ENCODE measurements around the gene SLC24A3.

The SLC24A3 gene

GRCh38 chr20:19473216-19473921 is 260.9 kb downstream of the SLC24A3 start:
- DNase-seq = no peak

- no peak for DNase-seq
Measured at GRCh38 chr20:19473922-19474286, 261.5 kb downstream of the SLC24A3 start.

DNA sequence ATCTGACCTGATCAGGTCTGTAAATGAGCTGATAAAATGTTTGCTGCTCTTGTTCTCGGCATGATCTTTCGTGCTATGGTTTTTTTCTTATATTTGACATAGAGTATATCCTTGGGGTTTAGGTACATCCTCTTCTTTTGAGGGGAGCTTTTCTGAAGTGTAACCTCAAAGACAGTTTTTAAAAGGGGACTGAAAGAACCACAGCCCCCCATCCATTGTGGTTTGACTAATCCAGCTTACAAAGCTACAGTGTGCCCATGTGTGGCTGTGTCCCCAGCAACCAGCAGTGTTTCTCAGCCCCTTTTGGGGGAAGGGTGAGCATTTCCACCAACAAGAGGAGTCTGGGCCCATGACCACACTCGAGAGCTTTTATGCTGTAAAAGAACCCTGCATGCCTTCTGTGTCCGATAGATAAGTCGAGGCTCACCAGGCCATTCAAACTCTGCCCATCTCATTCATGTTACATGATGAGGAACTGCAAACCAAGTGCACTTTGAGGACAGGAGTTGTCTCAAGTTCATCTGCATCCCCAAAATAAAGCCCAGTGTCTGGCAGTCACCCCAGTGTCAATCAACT is 266.0 kb downstream of the SLC24A3 start:
- no peak for DNase-seq

DNA sequence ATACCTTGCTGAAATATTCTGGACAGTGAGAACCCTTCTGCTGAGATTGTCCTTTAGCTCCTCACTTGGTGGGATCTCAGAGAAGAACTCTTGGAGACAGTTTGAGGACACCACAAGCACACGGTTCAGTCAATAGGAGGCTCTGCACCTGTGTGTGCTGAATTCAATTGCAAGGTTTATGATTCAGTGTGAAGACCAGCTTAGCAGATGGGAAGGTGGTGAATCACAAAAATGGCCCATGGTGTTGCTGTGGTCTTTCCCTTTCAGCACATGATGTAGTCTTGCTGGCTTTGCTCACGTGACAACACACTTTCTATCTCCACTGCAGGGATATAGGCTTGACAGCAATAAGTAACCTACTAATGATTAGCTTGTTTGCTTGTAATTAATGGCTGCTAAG is 270.3 kb downstream of the SLC24A3 start:
- no peak for DNase-seq

GRCh38 chr20:19483309-19483708 is 270.9 kb downstream of the SLC24A3 start:
- no peak for DNase-seq

- DNase-seq = no peak
Measured at GRCh38 chr20:19486446-19486845, 274.0 kb downstream of the SLC24A3 start.

GRCh38 chr20:19487420-19487819 is 275.0 kb downstream of the SLC24A3 start:
- no peak for DNase-seq

DNA sequence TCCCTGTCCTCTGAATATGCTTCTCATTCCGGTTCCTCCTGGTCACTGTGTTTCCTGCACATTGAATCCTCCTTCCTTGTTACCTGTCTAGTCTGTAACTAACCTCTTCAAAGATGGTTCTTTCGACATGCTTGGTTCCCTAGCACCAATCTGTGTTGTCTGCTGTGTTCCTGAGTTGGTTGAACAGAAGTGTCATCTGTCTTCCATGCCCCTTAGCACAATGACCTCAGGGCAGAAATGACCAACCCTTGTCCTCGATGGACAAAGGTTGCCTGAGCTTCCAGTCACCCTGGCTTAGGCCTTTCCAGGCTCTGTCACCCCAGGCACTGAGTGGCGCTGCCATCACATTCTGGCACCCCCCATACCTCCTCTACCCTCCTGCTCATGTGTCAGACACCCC is 278.8 kb downstream of the SLC24A3 start:
- no peak for DNase-seq

DNA sequence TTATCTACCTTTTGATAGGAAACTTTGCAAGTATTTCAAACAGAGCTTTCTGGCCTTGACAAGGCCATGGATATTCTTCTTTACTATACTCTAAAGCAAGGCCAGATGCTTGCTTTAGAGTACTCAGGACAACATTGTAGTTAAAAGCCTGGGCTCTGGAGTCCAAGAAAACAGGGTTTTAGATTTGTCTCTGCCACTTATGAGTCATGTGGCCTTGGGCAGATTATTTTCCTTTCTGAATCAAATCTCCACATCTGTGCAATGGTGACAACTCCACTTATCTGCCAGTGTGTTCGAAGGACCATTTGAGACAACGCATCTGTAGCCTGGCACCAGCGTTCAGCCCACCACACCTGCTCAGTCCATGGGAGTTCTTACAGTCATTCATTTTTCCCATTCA is 279.7 kb downstream of the SLC24A3 start:
- no peak for DNase-seq

GRCh38 chr20:19492687-19493336 is 280.4 kb downstream of the SLC24A3 start:
- no peak for DNase-seq

- no peak for DNase-seq
Measured at GRCh38 chr20:19493794-19494495, 281.5 kb downstream of the SLC24A3 start.

- no peak for DNase-seq
Measured at GRCh38 chr20:19495905-19496703, 283.7 kb downstream of the SLC24A3 start.

DNA sequence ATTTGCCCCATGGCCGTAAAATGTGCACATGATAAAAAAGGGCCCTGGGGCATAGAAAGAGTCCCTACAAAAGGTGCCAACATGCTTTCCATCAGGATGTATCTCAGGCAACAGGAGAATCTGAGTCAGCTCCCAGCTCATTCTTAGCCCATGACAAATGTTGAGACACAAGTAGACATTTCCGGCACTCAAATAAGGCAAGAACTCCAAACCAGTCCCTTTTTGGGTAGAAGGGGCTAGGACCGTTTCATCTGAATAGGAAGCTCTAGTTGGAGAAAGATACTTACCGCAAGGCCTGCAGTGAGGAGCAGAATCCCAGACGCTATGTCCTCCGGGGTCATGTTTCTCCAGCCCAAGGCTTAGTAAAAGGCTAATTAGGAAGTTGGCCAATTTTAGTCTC is 284.6 kb downstream of the SLC24A3 start:
- no peak for DNase-seq

GRCh38 chr20:19498756-19499155 is 286.3 kb downstream of the SLC24A3 start:
- DNase-seq = no peak

DNA sequence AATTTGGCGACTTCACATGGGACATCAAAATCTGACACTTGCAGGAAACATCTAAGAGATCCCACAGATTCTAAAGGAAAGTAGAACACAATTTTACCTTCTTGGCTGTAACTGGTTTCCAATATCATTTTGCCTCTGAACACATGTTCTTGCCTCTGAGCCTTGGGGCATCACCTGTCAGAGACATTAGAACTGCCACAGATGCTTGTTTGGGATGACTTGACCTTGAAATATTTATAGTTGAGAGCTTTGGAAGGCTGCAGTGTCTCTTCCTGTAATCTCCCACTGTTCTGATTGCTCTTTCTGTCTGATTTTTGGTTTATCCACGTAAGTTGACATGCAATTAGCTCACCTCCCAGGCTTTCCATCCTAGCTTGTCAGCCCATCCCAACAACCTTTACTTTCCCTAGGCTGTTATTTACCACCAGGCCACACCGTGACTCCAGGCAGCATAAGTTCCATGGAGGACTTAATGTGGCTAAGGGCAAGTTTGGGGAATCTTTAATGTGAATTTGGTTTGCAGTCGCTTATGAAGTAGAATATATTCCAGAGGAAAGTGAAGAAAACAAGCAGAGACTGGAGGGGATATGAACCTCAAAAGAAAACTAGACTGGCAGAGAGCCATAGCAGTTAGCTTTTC is 289.2 kb downstream of the SLC24A3 start:
- no peak for DNase-seq

DNA sequence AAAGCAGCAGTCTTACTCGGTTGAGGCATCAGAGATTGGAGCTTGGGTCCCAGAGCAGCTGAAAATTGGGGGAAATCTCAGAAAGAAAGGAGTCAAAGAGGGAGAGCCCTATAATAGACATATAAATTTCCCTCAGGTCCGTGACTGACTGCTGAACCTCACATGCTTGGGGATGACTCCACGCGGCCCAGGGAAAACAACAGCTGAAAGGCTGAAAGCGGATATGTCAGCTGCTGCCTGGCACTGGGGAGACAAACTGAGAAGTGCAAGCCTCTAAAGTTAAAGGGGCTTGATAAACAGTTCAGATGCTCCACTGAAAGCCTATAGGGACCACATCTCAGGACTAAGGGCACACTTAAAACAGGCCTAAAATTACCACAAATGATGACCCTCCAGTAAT is 289.7 kb downstream of the SLC24A3 start:
- no peak for DNase-seq

GRCh38 chr20:19504251-19504650 is 291.8 kb downstream of the SLC24A3 start:
- DNase-seq = no peak

DNA sequence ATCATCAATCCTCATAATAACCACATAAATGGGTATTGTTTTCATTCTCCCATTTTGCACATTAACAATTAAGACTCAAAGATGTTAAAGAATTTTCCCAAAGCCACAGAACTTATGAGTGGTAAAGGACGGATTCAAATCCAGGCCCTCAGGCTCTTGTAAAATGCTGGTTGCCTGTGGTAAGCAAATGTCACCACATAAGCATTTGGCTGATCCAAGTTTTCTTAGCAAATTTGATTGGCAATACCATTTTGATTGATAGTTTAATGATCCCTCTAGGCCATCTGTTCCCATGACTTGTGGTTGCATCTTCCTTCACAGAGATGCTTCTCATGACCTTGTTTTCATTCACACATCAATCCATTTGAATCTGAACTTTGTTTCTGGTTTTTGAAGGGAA is 293.6 kb downstream of the SLC24A3 start:
- DNase-seq = no peak

DNA sequence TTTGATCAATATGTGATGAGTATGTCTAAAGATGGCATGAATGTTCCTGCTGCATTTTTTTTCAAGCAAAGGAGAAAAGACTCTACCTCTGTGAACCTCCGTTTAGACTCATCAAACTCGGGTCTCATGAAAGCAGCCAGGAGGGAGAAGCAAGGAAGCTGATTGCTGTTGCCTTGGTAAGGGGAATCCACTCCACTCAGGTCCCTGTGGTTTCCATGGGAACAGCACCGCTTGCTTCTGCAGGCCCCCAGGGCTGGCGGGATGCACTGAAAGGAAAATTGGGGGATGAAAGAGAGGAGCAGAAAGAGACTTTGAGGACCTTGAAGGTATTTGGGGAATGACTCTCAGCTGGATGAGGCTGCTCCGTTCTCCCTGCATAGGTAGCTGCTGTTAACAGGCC is 296.0 kb downstream of the SLC24A3 start:
- DNase-seq = no peak

DNA sequence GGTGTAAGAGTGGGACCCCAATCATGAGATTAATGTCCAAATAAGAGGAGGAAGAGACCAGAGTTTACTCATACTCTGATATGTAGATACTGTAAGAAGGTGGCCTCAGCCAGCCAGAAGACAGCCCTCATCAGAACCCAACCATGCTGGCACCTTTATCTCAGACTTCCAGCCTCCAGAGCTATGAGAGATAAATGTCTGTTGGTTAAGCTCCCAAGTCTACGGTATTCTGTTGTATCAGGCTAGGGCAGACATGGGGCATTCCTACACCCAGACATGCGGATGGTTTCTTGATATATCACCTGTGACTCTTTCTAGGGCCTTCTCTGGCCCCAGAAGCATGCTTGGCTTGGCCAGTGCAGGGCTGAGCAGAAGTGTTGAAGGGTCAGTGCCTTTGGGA is 298.2 kb downstream of the SLC24A3 start:
- DNase-seq = no peak

DNA sequence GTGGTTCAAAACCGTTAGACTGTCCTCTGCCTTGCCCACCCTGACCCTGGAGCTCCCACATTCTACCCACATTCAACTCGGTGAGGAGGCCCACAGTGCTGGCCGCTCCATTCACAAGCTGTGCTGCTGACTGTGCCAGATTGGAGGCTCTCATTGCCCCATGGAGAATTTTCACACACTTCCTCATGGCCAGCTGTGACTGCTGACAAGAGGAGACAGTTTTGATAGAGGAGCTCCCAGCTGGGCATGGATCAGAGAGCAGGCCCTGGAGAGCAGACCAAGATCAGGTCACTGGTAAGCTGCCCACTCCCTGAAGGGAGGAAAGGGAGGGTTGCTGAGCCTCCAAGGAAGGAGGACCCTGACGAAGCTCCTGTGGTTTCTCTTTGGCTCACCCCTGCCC is 299.5 kb downstream of the SLC24A3 start:
- no peak for DNase-seq

DNA sequence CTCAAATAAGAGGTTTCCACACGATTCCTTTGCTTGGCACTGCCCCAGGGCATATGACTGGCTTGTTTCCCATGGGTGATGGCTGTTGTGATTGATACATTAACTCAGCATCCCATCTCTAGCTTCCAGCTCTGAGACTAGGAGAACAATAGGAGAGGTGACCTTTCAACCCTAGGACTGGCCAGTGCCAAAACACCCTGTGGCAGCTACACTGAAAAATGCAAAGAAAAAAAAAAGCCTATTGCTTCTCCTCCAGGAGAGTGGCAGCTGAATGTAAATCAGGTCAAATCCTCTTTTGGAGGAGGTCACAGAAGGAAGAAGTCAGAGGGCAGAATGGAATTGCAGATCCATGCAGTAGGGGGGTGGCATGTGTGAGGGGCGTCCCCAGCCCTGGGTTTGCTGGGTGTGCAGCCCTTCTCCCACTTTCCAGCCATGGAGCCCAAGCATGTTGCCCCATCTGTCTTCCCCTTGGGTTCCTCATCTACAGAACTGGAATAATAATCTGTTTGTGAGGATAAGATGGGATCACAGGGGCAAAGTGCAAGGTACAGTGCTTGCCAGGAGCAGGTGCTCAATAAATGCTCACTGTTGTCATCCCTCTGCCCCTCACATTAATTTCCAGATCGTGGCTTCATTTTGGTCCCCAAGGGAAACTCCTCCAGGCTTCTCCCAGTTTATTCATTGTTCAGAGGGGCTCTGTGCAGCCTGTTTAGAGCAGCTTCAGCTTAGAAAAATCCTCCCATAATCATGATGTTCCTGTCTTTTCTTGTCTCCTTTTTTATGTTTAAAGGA is 300.6 kb downstream of the SLC24A3 start:
- no peak for DNase-seq
